HepG2 (cell line): Measurements from ENCODE around the gene PPP2R5D. TPM values are rescaled to one million over a fixed set of nuclear protein-coding genes. Genes with fewer than 3 reads are reported as not detected.

ENCODE experiments used
- ATF1 ChIP-seq: IDR thresholded peaks from 2 replicates; pipeline ENCODE4 v1.6.1; 2016; ENCODE audit warnings: mild to moderate bottlenecking, control low read depth
- HOXA9 ChIP-seq: sonication (generic); formaldehyde crosslinking; IDR thresholded peaks from 2 replicates; pipeline ENCODE4 v1.8.1; 2022; ENCODE audit warnings: missing genetic modification reagents, mild to moderate bottlenecking, moderate library complexity, borderline replicate concordance
- MXD3 ChIP-seq: IDR thresholded peaks from 2 replicates; pipeline ENCODE4 v1.6.1; 2016; ENCODE audit warnings: mild to moderate bottlenecking, missing biosample characterization, missing genetic modification reagents
- RORA ChIP-seq: sonication (generic); formaldehyde crosslinking; IDR thresholded peaks from 2 replicates; pipeline ENCODE4 v1.5.0; 2020; ENCODE audit warnings: mild to moderate bottlenecking, missing genetic modification reagents, moderate library complexity
- SIX1 ChIP-seq: sonication (generic); formaldehyde crosslinking; IDR thresholded peaks from 2 replicates; pipeline ENCODE4 v1.4.0; 2020; ENCODE audit warnings: missing genetic modification reagents, borderline replicate concordance
- TBL1XR1 ChIP-seq: fragments of 150-350 bp; IDR thresholded peaks from 2 replicates; pipeline ENCODE4 v1.6.1; 2014; ENCODE audit warnings: borderline replicate concordance, low read length; ENCODE audit not compliant: partially characterized antibody
- UBTF ChIP-seq: sonication (generic); formaldehyde crosslinking; IDR thresholded peaks from 2 replicates; pipeline ENCODE4 v1.4.0; 2020; ENCODE audit warnings: mild to moderate bottlenecking, missing genetic modification reagents
- ZBTB14 ChIP-seq: sonication (generic); formaldehyde crosslinking; IDR thresholded peaks from 2 replicates; pipeline ENCODE4 v1.4.0; 2020; ENCODE audit warnings: missing genetic modification reagents
- ZNF180 ChIP-seq: sonication (generic); formaldehyde crosslinking; IDR thresholded peaks from 2 replicates; pipeline ENCODE4 v1.4.0; 2020; ENCODE audit warnings: low read depth, missing genetic modification reagents, borderline replicate concordance
- ZNF20 ChIP-seq: sonication (generic); formaldehyde crosslinking; IDR thresholded peaks from 2 replicates; pipeline ENCODE4 v1.4.0; 2020; ENCODE audit warnings: mild to moderate bottlenecking, moderate library complexity, missing genetic modification reagents
- ZNF235 ChIP-seq: sonication (generic); formaldehyde crosslinking; IDR thresholded peaks from 2 replicates; pipeline ENCODE4 v1.8.1; 2023; ENCODE audit warnings: mild to moderate bottlenecking, missing genetic modification reagents, borderline replicate concordance
- ZNF44 ChIP-seq: sonication (generic); formaldehyde crosslinking; IDR thresholded peaks from 2 replicates; pipeline ENCODE4 v1.5.1; 2020; ENCODE audit warnings: mild to moderate bottlenecking, missing genetic modification reagents
- ZNF513 ChIP-seq: sonication (generic); formaldehyde crosslinking; conservative IDR thresholded peaks from 2 replicates; pipeline ENCODE4 v1.5.0; 2020; ENCODE audit warnings: missing genetic modification reagents
- ZNF704 ChIP-seq: sonication (generic); formaldehyde crosslinking; IDR thresholded peaks from 2 replicates; pipeline ENCODE4 v1.8.1; 2023; ENCODE audit warnings: mild to moderate bottlenecking, inconsistent platforms, moderate library complexity, missing genetic modification reagents, borderline replicate concordance
- ZNF773 ChIP-seq: sonication (generic); formaldehyde crosslinking; IDR thresholded peaks from 2 replicates; pipeline ENCODE4 v1.4.0; 2020; ENCODE audit warnings: missing genetic modification reagents, borderline replicate concordance
- ZNF777 ChIP-seq: sonication (generic); formaldehyde crosslinking; IDR thresholded peaks from 2 replicates; pipeline ENCODE4 v1.4.0; 2020; ENCODE audit warnings: missing genetic modification reagents
- ZNF788 ChIP-seq: sonication (generic); formaldehyde crosslinking; IDR thresholded peaks from 2 replicates; pipeline ENCODE4 v1.5.0; 2020; ENCODE audit warnings: mild to moderate bottlenecking, missing genetic modification reagents, borderline replicate concordance
- polyA plus RNA-seq, 8 experiments: library from polyadenylated mRNA; depleted of rRNA in 3 of 8; stranded (reverse) in 7 of 8; unstranded in 1 of 8; fragments of >200 nt; fragmentation: Illumina TruSeq in 4 of 8; extraction: Trizol in 4 of 8; gene quantifications; 2 replicates each; pipeline versions ENCODE4 v1.2.1 to v1.2.3, GENCODE V29; 2011 to 2016; ENCODE audit warnings: low read depth in 4 of 8, missing spikeins in 1 of 8, mixed read lengths in 1 of 8; ENCODE audit not compliant: insufficient read depth in 1 of 8
- total RNA-seq, 5 experiments: library from RNA; depleted of rRNA; stranded (reverse); fragments of >200 nt; fragmentation: Illumina TruSeq; extraction: Trizol; gene quantifications; 2 replicates each; pipeline ENCODE4 v1.2.3, GENCODE V29; 2016; ENCODE audit warnings: low read depth in 1 of 5

Gene PPP2R5D
- total and polyA plus RNA-seq, 2 of the 13 experiments (the other 11 are each of a cell fraction or from before 2014, with no cell fraction given) = 53.7 to 60.4 TPM

GRCh38 chr6:43059168-43060033, 75.0 kb downstream of the PPP2R5D start, which contains the start of the genes KLC4 and MRPL2 (continued):
- TF ChIP-seq ZNF44 (CRISPR knock-in tag) = no peak; the same call in 1 of the 2 replicates
- TF ChIP-seq ZNF20 (CRISPR knock-in tag) = no peak
- no peak for TF ChIP-seq TBL1XR1
- TF ChIP-seq HOXA9 (CRISPR knock-in tag) = no peak
- TF ChIP-seq ZNF235 (CRISPR knock-in tag) = no peak
- TF ChIP-seq UBTF = no peak
- TF ChIP-seq ZBTB14 (CRISPR knock-in tag) = no peak
- TF ChIP-seq ZNF773 (CRISPR knock-in tag) = no peak
- TF ChIP-seq ATF1 (CRISPR knock-in tag) = peak; percentile 100
- TF ChIP-seq ZNF513 (CRISPR knock-in tag) = no peak
- no peak for TF ChIP-seq ZNF180 (CRISPR knock-in tag)
- TF ChIP-seq SIX1 (CRISPR knock-in tag) = no peak
- peak; percentile 45; the same call in 1 of the 2 replicates for TF ChIP-seq MXD3 (CRISPR knock-in tag)
- peak; percentile 72; the same call in 1 of the 2 replicates for TF ChIP-seq ZNF788 (CRISPR knock-in tag)
- TF ChIP-seq RORA (CRISPR knock-in tag) = no peak
- TF ChIP-seq ZNF704 (CRISPR knock-in tag) = no peak
- no peak; the same call in none of the 2 replicates for TF ChIP-seq ZNF777 (CRISPR knock-in tag)
